ENCODE data around the gene CYP2B6.

DNA sequence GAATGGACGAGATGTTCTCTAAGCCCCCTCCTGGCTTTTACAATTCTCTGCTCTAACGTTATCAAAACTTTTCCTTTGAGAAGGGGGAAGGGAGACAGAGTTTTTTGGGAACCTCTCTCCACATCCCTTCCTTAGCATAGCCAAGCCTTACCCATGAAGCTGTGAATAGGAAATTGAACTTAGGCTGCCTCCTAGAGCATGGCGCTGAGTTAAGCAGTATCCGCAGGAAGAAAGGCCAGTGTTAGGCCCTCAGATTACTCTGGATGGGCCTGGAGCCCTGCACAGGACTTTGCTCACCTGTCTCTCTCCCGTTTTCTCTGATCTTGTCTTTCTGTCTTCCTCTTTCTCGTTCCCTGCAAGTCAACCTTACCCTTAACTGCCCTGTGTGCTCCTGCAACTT lies 39.6 kb downstream of the CYP2B6 start:
- TF ChIP-seq CTCF (IDR thresholded peaks at IDR 0.05), result peak in 1 of 6 experiments; percentile 20
- TF ChIP-seq POLR2A (IDR thresholded peaks at IDR 0.05), result no peak
